IMR-90 (cell line): ENCODE measurements around the gene PDLIM5. TPM values are rescaled to one million over a fixed set of nuclear protein-coding genes. Genes with fewer than 3 reads are reported as not detected.

Experiments used
- ATAC-seq: fragments of 200-7000 bp; cut with Tn5 transposase; 2 replicates; pipeline ENCODE4 v1.9.1; 2020; ENCODE audit warnings: low read depth, mild to moderate bottlenecking, moderate library complexity
- BruUV-seq: library from RNA; stranded (reverse); fragments of 400-500 nt; replicated peaks from 2 replicates; lab custom pipeline; 2021; lab: Mats Ljungman, UMichigan
- CTCF ChIA-PET: fragments of 300-600 bp; formaldehyde crosslinking; extraction: SDS; loops from one replicate; lab custom pipeline; 2021; ENCODE audit warnings: antibody characterized with exemption; lab: Yijun Ruan, JAX
- POLR2A ChIA-PET: fragments of 300-600 bp; sonication (Branson Sonifier 250); formaldehyde crosslinking; loops from one replicate; lab custom pipeline; 2022; ENCODE audit warnings: antibody characterized with exemption; ENCODE audit not compliant: unreplicated experiment; lab: Charles Lee
- DNase-seq: peaks from one replicate; pipeline ENCODE4 v3.0.0; 2013
- H2AFZ ChIP-seq: replicated peaks from 2 replicates; pipeline ENCODE3; 2013; ENCODE audit warnings: low read length, mild to moderate bottlenecking; ENCODE audit not compliant: poor library complexity
- H2AK5ac ChIP-seq: 2 replicates; pipeline ENCODE4 v1.6.1; 2013; ENCODE audit warnings: low read depth, low read length, inconsistent platforms
- H2AK9ac ChIP-seq: replicated peaks from 2 replicates; pipeline ENCODE3; 2013; ENCODE audit warnings: mild to moderate bottlenecking, low read depth, low read length, moderate library complexity; ENCODE audit not compliant: poor library complexity
- H2BK120ac ChIP-seq: 2 replicates; pipeline ENCODE4 v1.6.1; 2013; ENCODE audit warnings: low read depth, low read length, inconsistent platforms
- H2BK15ac ChIP-seq: 3 replicates; pipeline ENCODE4 v1.6.1; 2013; ENCODE audit warnings: low read depth, low read length, inconsistent platforms
- H2BK20ac ChIP-seq: 2 replicates; pipeline ENCODE4 v1.6.1; 2013; ENCODE audit warnings: low read depth, mild to moderate bottlenecking, inconsistent platforms, low read length, moderate library complexity
- H2BK5ac ChIP-seq: 2 replicates; pipeline ENCODE4 v1.6.1; 2013; ENCODE audit warnings: mild to moderate bottlenecking, low read depth, low read length, inconsistent platforms; ENCODE audit not compliant: poor library complexity, severe bottlenecking
- H3K14ac ChIP-seq: replicated peaks from 2 replicates; pipeline ENCODE4 v1.6.1; 2013; ENCODE audit warnings: low read depth, low read length, inconsistent platforms
- H3K18ac ChIP-seq: 2 replicates; pipeline ENCODE4 v1.6.1; 2013; ENCODE audit warnings: low read depth, low read length, control low read depth
- H3K23ac ChIP-seq: 2 replicates; pipeline ENCODE4 v1.6.1; 2013; ENCODE audit warnings: low read depth, low read length, inconsistent platforms
- H3K27ac ChIP-seq: 2 replicates; pipeline ENCODE4 v1.5.1; 2013; ENCODE audit warnings: mild to moderate bottlenecking, control low read depth, low read length; ENCODE audit not compliant: insufficient read depth
- H3K27me3 ChIP-seq: 2 replicates; pipeline ENCODE4 v1.6.1; 2013; ENCODE audit warnings: low read length; ENCODE audit not compliant: control insufficient read depth, insufficient read depth
- H3K36me3 ChIP-seq: 2 replicates; pipeline ENCODE4 v1.6.1; 2013; ENCODE audit warnings: low read length, mixed read lengths; ENCODE audit not compliant: control insufficient read depth, insufficient read depth
- H3K4ac ChIP-seq: 2 replicates; pipeline ENCODE4 v1.6.1; 2013; ENCODE audit warnings: low read depth, low read length, inconsistent platforms
- H3K4me1 ChIP-seq: 2 replicates; pipeline ENCODE4 v1.6.1; 2013; ENCODE audit warnings: low read length, mixed read lengths; ENCODE audit not compliant: control insufficient read depth, insufficient read depth
- H3K4me2 ChIP-seq: 2 replicates; pipeline ENCODE4 v1.6.1; 2013; ENCODE audit warnings: low read depth, mild to moderate bottlenecking, control low read depth, low read length, moderate library complexity
- H3K4me3 ChIP-seq: 2 replicates; pipeline ENCODE4 v1.5.1; 2013; ENCODE audit warnings: low read depth, mild to moderate bottlenecking, control low read depth, low read length, moderate library complexity; ENCODE audit not compliant: insufficient read depth
- H3K56ac ChIP-seq: 2 replicates; pipeline ENCODE4 v1.6.1; 2013; ENCODE audit warnings: low read length, inconsistent platforms; ENCODE audit not compliant: insufficient read depth; ENCODE audit errors: extremely low read depth
- H3K79me1 ChIP-seq, 2 experiments: 2 replicates each; pipeline ENCODE4 v1.6.1; 2013; ENCODE audit warnings: low read length in 2 of 2, inconsistent platforms in 1 of 2, low read depth in 1 of 2
- H3K9ac ChIP-seq: 2 replicates; pipeline ENCODE4 v1.6.1; 2013; ENCODE audit warnings: low read depth, low read length, control low read depth
- H3K9me1 ChIP-seq: 2 replicates; pipeline ENCODE4 v1.6.1; 2013; ENCODE audit warnings: low read length, inconsistent platforms; ENCODE audit not compliant: insufficient read depth
- H3K9me3 ChIP-seq: 2 replicates; pipeline ENCODE4 v1.6.1; 2013; ENCODE audit warnings: low read length; ENCODE audit not compliant: control insufficient read depth, insufficient read depth
- H4K20me1 ChIP-seq: 2 replicates; pipeline ENCODE4 v1.6.1; 2013; ENCODE audit warnings: low read length, inconsistent platforms; ENCODE audit not compliant: insufficient read depth
- H4K5ac ChIP-seq: 2 replicates; pipeline ENCODE4 v1.6.1; 2013; ENCODE audit warnings: mild to moderate bottlenecking, low read depth, low read length, control low read depth
- H4K8ac ChIP-seq, 2 experiments: 2 replicates each; pipeline ENCODE4 v1.6.1; 2013; ENCODE audit warnings: low read depth in 2 of 2, low read length in 2 of 2, control low read depth in 1 of 2, inconsistent platforms in 1 of 2
- H4K91ac ChIP-seq: 2 replicates; pipeline ENCODE4 v1.6.1; 2013; ENCODE audit warnings: low read depth, low read length, inconsistent platforms; ENCODE audit not compliant: insufficient read depth
- BHLHE40 ChIP-seq: fragments of 150-350 bp; IDR thresholded peaks from 2 replicates; pipeline ENCODE4 v1.6.1; 2016; ENCODE audit warnings: mild to moderate bottlenecking, low read depth, low read length
- CEBPB ChIP-seq: IDR thresholded peaks from 2 replicates; pipeline ENCODE4 v1.6.1; 2012; ENCODE audit warnings: low read depth, low read length, improper control_type of control experiment
- CHD1 ChIP-seq: IDR thresholded peaks from 2 replicates; pipeline ENCODE4 v1.6.1; 2012; ENCODE audit warnings: low read depth, low read length, improper control_type of control experiment
- CTCF ChIP-seq: conservative IDR thresholded peaks from 2 replicates; pipeline ENCODE4 v1.5.1; 2012; ENCODE audit warnings: mild to moderate bottlenecking, low read depth, low read length, improper control_type of control experiment
- ELK1 ChIP-seq: fragments of 150-350 bp; IDR thresholded peaks from 2 replicates; pipeline ENCODE4 v1.6.1; 2016; ENCODE audit warnings: low read depth, mild to moderate bottlenecking, low read length, moderate library complexity, borderline replicate concordance
- FOS ChIP-seq: fragments of 150-350 bp; IDR thresholded peaks from 2 replicates; pipeline ENCODE4 v1.6.1; 2016; ENCODE audit warnings: low read depth, low read length
- MAFK ChIP-seq: IDR thresholded peaks from 2 replicates; pipeline ENCODE4 v1.6.1; 2012; ENCODE audit warnings: low read depth, low read length, improper control_type of control experiment
- MAZ ChIP-seq: IDR thresholded peaks from 2 replicates; pipeline ENCODE4 v1.6.1; 2012; ENCODE audit warnings: low read depth, mild to moderate bottlenecking, low read length, improper control_type of control experiment, moderate library complexity, borderline replicate concordance
- MXI1 ChIP-seq: IDR thresholded peaks from 2 replicates; pipeline ENCODE4 v1.6.1; 2012; ENCODE audit warnings: low read depth, mild to moderate bottlenecking, low read length, moderate library complexity, borderline replicate concordance
- NFE2L2 ChIP-seq: fragments of 150-350 bp; IDR thresholded peaks from 2 replicates; pipeline ENCODE4 v1.6.1; 2016; ENCODE audit warnings: low read depth, mild to moderate bottlenecking, low read length
- POLR2A ChIP-seq: IDR thresholded peaks from 2 replicates; pipeline ENCODE4 v1.6.1; 2012; ENCODE audit warnings: mild to moderate bottlenecking, low read depth, low read length
- RAD21 ChIP-seq: IDR thresholded peaks from 2 replicates; pipeline ENCODE4 v1.6.1; 2012; ENCODE audit warnings: low read length, improper control_type of control experiment
- RCOR1 ChIP-seq: IDR thresholded peaks from 2 replicates; pipeline ENCODE4 v1.6.1; 2012; ENCODE audit warnings: mild to moderate bottlenecking, low read length, improper control_type of control experiment; ENCODE audit not compliant: insufficient replicate concordance
- RFX5 ChIP-seq: IDR thresholded peaks from 2 replicates; pipeline ENCODE4 v1.8.0; 2012; ENCODE audit warnings: low read depth, mild to moderate bottlenecking, low read length, moderate library complexity
- SMC3 ChIP-seq: fragments of 150-350 bp; IDR thresholded peaks from 2 replicates; pipeline ENCODE4 v1.6.1; 2016; ENCODE audit warnings: low read depth, mild to moderate bottlenecking, antibody characterized with exemption, low read length, moderate library complexity
- USF2 ChIP-seq: fragments of 150-350 bp; IDR thresholded peaks from 2 replicates; pipeline ENCODE4 v1.6.1; 2017; ENCODE audit warnings: mild to moderate bottlenecking, antibody characterized with exemption, low read length, low read depth
- WGBS, 2 experiments: methylation state at CpG; one replicate each; pipeline versions ENCODE4 v1.1.5 to v1.1.7; 2013; ENCODE audit warnings: missing lambda C conversion rate in 2 of 2; ENCODE audit not compliant: insufficient read length in 1 of 2; ENCODE audit errors: extremely low coverage in 2 of 2; 5-methylcytosine and 5-hydroxymethylcytosine counted together
- dilution Hi-C: fragments of 300-500 bp; cut with HindIII; formaldehyde crosslinking; loops from one replicate; pipeline ENCODE4 v1.14.3; 2018; ENCODE audit warnings: low sequenced_read_pairs; ENCODE audit not compliant: unreplicated experiment
- in situ Hi-C: fragments of 300-500 bp; cut with MboI; formaldehyde crosslinking; loops from 3 replicates; pipeline ENCODE4 v1.14.3; 2019; ENCODE audit warnings: low sequenced_read_pairs, inconsistent platforms, mixed read lengths
- intact Hi-C: fragments of 100-400 bp; cut with micrococcal nuclease; formaldehyde crosslinking; loops from 2 replicates; pipeline ENCODE4 v1.10.0; 2022
- polyA plus RNA-seq, 3 experiments: library from polyadenylated mRNA; depleted of rRNA; stranded (reverse); fragments of >200 nt; gene quantifications; 2 replicates each; pipeline ENCODE4 v1.2.3, GENCODE V29; 2012; ENCODE audit warnings: low replicate concordance in 1 of 3
- total RNA-seq: library from RNA; depleted of rRNA; stranded (reverse); fragments of >200 nt; gene quantifications from 2 replicates; pipeline ENCODE4 v1.2.3, GENCODE V29; 2012

The PDLIM5 gene
- total and polyA plus RNA-seq, 2 of the 4 experiments (the other 2 are of a cell fraction) = 96.5 to 188 TPM

- Histone ChIP-seq H2AFZ (no peak overlapping the region), H2BK15ac (no peak overlapping the region), H3K79me1 (no peaks in the 10 kb centered on the region), H3K4ac (no peak overlapping the region), H3K23ac (no peak overlapping the region), H3K18ac (no peak overlapping the region), H2BK120ac (no peak overlapping the region), H3K4me2 (no peak overlapping the region), H3K27ac (no peak overlapping the region), H2BK20ac (no peak overlapping the region), H3K9ac (no peak overlapping the region), H3K4me3 (no peak overlapping the region), H2AK5ac (no peak overlapping the region), H3K14ac (no peak overlapping the region), H3K4me1 (peaks cover 4% of the 10 kb centered on the region; the same call in 1 of the 2 replicates), H3K9me1 (no peaks in the 10 kb centered on the region), H4K8ac (no peak overlapping the region), H3K36me3 (no peaks in the 10 kb centered on the region), H3K27me3 (no peaks in the 10 kb centered on the region), H2AK9ac (no peak overlapping the region), H4K20me1 (no peaks in the 10 kb centered on the region), H2BK5ac (no peak overlapping the region), H3K9me3 (peaks cover 3% of the 10 kb centered on the region; the same call in 1 of the 2 replicates), H4K91ac (no peak overlapping the region), H4K5ac (no peak overlapping the region), H3K56ac (no peak overlapping the region)
- intact Hi-C loops (no loop called here), dilution Hi-C loops (no loop called here), in situ Hi-C loops (loop anchor here (25.0 kb wide), 1 partner anchor 696 kb away; no protein-coding TSS in a partner anchor)
- WGBS, 2 experiments = no CpG with 5 or more reads among the region's 4 CpGs
- ATAC-seq = no peak
- CTCF ChIA-PET = no interaction called here
- TF ChIP-seq MAFK (no peak), NFE2L2 (no peak), CEBPB (no peak), CTCF (no peak), CHD1 (no peak), POLR2A (no peak), SMC3 (no peak), MXI1 (no peak), FOS (no peak), RAD21 (no peak), RFX5 (no peak), ELK1 (no peak), USF2 (no peak), RCOR1 (no peak), BHLHE40 (no peak), MAZ (no peak)
- BruUV-seq = no TSS peak
- POLR2A ChIA-PET = no interaction called here
- no peak for DNase-seq
Observed at GRCh38 chr4:94416335-94416734, 35.4 kb upstream of the PDLIM5 start.
